ENCODE data around the gene ADGRV1.

- no peak for TF ChIP-seq FOXM1 (IDR thresholded peaks at IDR 0.05; ENCODE audit: low read depth)
- no peak for TF ChIP-seq PBX3 (IDR thresholded peaks at IDR 0.05)
These were observed 539.9 kb downstream of the ADGRV1 start for GRCh38 chr5:91098541-91098940.

All from SK-N-SH (cell line).